GM12878 (cell line): ENCODE data around the gene GTF2F2. TPM values are rescaled to one million over a fixed set of nuclear protein-coding genes. Genes with fewer than 3 reads are reported as not detected.

Experiments used
- ATAC-seq: fragments of 200-7000 bp; cut with Tn5 transposase; 3 replicates; pipeline ENCODE4 v1.9.1; 2020; ENCODE audit warnings: mild to moderate bottlenecking, moderate library complexity
- BruUV-seq: library from RNA; stranded (reverse); fragments of 400-500 nt; replicated peaks from 2 replicates; lab custom pipeline; 2021; lab: Mats Ljungman, UMichigan
- CTCF ChIA-PET: fragments of 300-600 bp; sonication (Branson Sonifier 250); formaldehyde crosslinking; extraction: SDS; loops from one replicate; lab custom pipeline; 2021; ENCODE audit warnings: inconsistent platforms; lab: Yijun Ruan, JAX
- POLR2A ChIA-PET: fragments of 350-600 bp; formaldehyde crosslinking; extraction: SDS; loops from one replicate; lab custom pipeline; 2021; ENCODE audit warnings: inconsistent platforms; lab: Charles Lee
- RAD21 ChIA-PET: fragments of 300-600 bp; sonication (Branson Sonifier 250); formaldehyde crosslinking; loops from one replicate; lab custom pipeline; 2023; ENCODE audit warnings: antibody characterized with exemption; ENCODE audit not compliant: unreplicated experiment; lab: Charles Lee
- SMC1A ChIA-PET: fragments of 300-600 bp; sonication (Branson Sonifier 250); formaldehyde crosslinking; loops from one replicate; lab custom pipeline; 2023; ENCODE audit not compliant: unreplicated experiment, uncharacterized antibody; lab: Charles Lee
- DNase-seq: peaks from one replicate; pipeline ENCODE4 v3.0.0-alpha.2; 2011; ENCODE audit warnings: low read depth, low spot score
- FAIRE-seq: peaks from 3 replicates; lab custom pipeline; 2011; peaks lifted over from hg19 to GRCh38; lab: Jason Lieb, UNC
- H2AFZ ChIP-seq: 2 replicates; pipeline ENCODE4 v1.6.0; 2011; ENCODE audit warnings: low read depth, low read length, control low read depth; ENCODE audit not compliant: control insufficient read depth
- H3K27ac ChIP-seq: 2 replicates; pipeline ENCODE4 v1.5.1; 2011; ENCODE audit warnings: control low read depth; ENCODE audit not compliant: control insufficient read depth, insufficient read depth
- H3K27me3 ChIP-seq, 2 experiments: replicated peaks in 1 of 2; 2 replicates each; pipeline versions ENCODE4 v1.6.0 to v1.6.1; 2011; ENCODE audit warnings: low read length in 1 of 2; ENCODE audit not compliant: control insufficient read depth in 2 of 2, insufficient read depth in 2 of 2
- H3K36me3 ChIP-seq, 2 experiments: 2 replicates each; pipeline ENCODE4 v1.5.1; 2011; ENCODE audit warnings: low read length in 1 of 2; ENCODE audit not compliant: control insufficient read depth in 2 of 2, insufficient read depth in 2 of 2
- H3K4me1 ChIP-seq: 2 replicates; pipeline ENCODE4 v1.6.1; 2011; ENCODE audit warnings: mild to moderate bottlenecking, low read length, moderate library complexity, mixed read lengths; ENCODE audit not compliant: control insufficient read depth, insufficient read depth
- H3K4me2 ChIP-seq: 2 replicates; pipeline ENCODE4 v1.6.0; 2011; ENCODE audit warnings: control low read depth; ENCODE audit not compliant: control insufficient read depth, insufficient read depth
- H3K4me3 ChIP-seq: fragments of 200-600 bp; sonication (generic); 2 replicates; pipeline ENCODE4 v1.5.1; 2016
- H3K79me2 ChIP-seq: 2 replicates; pipeline ENCODE4 v1.6.0; 2011; ENCODE audit warnings: low read length; ENCODE audit not compliant: control insufficient read depth, insufficient read depth
- H3K9ac ChIP-seq: 2 replicates; pipeline ENCODE4 v1.8.0; 2011; ENCODE audit warnings: low read length, control low read depth, mixed read lengths; ENCODE audit not compliant: control insufficient read depth, insufficient read depth
- H3K9me3 ChIP-seq: replicated peaks from 3 replicates; pipeline ENCODE4 v1.5.1; 2011; ENCODE audit warnings: mild to moderate bottlenecking, low read length; ENCODE audit not compliant: control insufficient read depth, insufficient read depth
- H4K20me1 ChIP-seq: 2 replicates; pipeline ENCODE4 v1.6.0; 2011; ENCODE audit not compliant: control insufficient read depth, insufficient read depth
- BMI1 ChIP-seq: fragments of 450-650 bp; IDR thresholded peaks from 2 replicates; pipeline ENCODE4 v1.6.1; 2016; ENCODE audit warnings: mild to moderate bottlenecking, moderate library complexity, borderline replicate concordance
- CHD2 ChIP-seq: IDR thresholded peaks from 2 replicates; pipeline ENCODE4 v1.6.1; 2011; ENCODE audit warnings: low read depth, low read length, improper control_type of control experiment, borderline replicate concordance
- ELK1 ChIP-seq: IDR thresholded peaks from 2 replicates; pipeline ENCODE4 v1.6.1; 2012; ENCODE audit warnings: low read depth, low read length, improper control_type of control experiment
- FOXK2 ChIP-seq: fragments of 450-650 bp; IDR thresholded peaks from 2 replicates; pipeline ENCODE4 v1.6.1; 2017; ENCODE audit warnings: mild to moderate bottlenecking, moderate library complexity
- IKZF1 ChIP-seq: fragments of 450-650 bp; conservative IDR thresholded peaks from 2 replicates; pipeline ENCODE4 v1.6.1; 2017; ENCODE audit warnings: antibody characterized with exemption, mild to moderate bottlenecking
- KAT2A ChIP-seq: conservative IDR thresholded peaks from 2 replicates; pipeline ENCODE4 v1.6.1; 2011; ENCODE audit warnings: low read depth, low read length; ENCODE audit not compliant: control insufficient read depth
- NFYB ChIP-seq: IDR thresholded peaks from 2 replicates; pipeline ENCODE4 v1.6.1; 2011; ENCODE audit warnings: low read depth, mild to moderate bottlenecking, low read length, improper control_type of control experiment, moderate library complexity; ENCODE audit not compliant: insufficient read depth
- ZBTB33 ChIP-seq: fragments of 450-650 bp; IDR thresholded peaks from 2 replicates; pipeline ENCODE4 v1.6.1; 2017; ENCODE audit warnings: mild to moderate bottlenecking
- WGBS: methylation state at CpG from one replicate; pipeline ENCODE4 v1.1.6; 2016; ENCODE audit warnings: low lambda C conversion rate; ENCODE audit not compliant: insufficient replicate concordance, insufficient coverage; ENCODE audit errors: missing lambda C conversion rate; 5-methylcytosine and 5-hydroxymethylcytosine counted together
- in situ Hi-C: fragments of 300-500 bp; cut with MboI; formaldehyde crosslinking; loops from 9 replicates; pipeline ENCODE4 v1.14.3; 2018; ENCODE audit warnings: mixed read lengths
- intact Hi-C: fragments of 100-400 bp; cut with micrococcal nuclease; formaldehyde crosslinking; loops from one replicate; pipeline ENCODE4 v1.14.2; 2022; ENCODE audit not compliant: unreplicated experiment
- polyA plus RNA-seq, 11 experiments: library from polyadenylated mRNA; depleted of rRNA in 4 of 11; unstranded in 6 of 11; stranded (reverse) in 5 of 11; fragments of >200 nt; fragmentation: Nextera tagmentation in 4 of 11; fragmentation: Illumina TruSeq in 1 of 11; extraction: Ambion mirVana in 4 of 11; extraction: Trizol in 1 of 11; gene quantifications; 1 replicate in 1 of 11; 2 replicates in 10 of 11; pipeline versions ENCODE4 v1.2.1 to v1.2.3, GENCODE V29; 2011 to 2016; ENCODE audit warnings: inconsistent platforms in 2 of 11, missing spikeins in 2 of 11, low read depth in 1 of 11
- total RNA-seq, 4 experiments: library from RNA; depleted of rRNA in 3 of 4; stranded (reverse); fragments of >200 nt in 3 of 4; fragmentation: Illumina TruSeq in 1 of 4; extraction: Trizol in 1 of 4; gene quantifications; 2 replicates each; pipeline versions ENCODE4 v1.2.1 to v1.2.3, GENCODE V29; 2013 to 2021
- TF ChIP-seq, protein P1 (sequence below): IDR thresholded peaks from 2 replicates; pipeline ENCODE4 v1.6.1; 2012; ENCODE audit warnings: low read length, inconsistent platforms

The GTF2F2 gene
- total and polyA plus RNA-seq, 10 of the 15 experiments (the other 5 are each of a cell fraction or from before 2014, with no cell fraction given): 14.5 to 30.8 (median 22.6) TPM

GRCh38 chr13:45224176-45224575 is 103.9 kb downstream of the GTF2F2 start:
- TF ChIP-seq CHD2: no peak
- TF ChIP-seq, protein P1, sequence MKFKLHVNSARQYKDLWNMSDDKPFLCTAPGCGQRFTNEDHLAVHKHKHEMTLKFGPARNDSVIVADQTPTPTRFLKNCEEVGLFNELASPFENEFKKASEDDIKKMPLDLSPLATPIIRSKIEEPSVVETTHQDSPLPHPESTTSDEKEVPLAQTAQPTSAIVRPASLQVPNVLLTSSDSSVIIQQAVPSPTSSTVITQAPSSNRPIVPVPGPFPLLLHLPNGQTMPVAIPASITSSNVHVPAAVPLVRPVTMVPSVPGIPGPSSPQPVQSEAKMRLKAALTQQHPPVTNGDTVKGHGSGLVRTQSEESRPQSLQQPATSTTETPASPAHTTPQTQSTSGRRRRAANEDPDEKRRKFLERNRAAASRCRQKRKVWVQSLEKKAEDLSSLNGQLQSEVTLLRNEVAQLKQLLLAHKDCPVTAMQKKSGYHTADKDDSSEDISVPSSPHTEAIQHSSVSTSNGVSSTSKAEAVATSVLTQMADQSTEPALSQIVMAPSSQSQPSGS: no peak
- intact Hi-C loops: no loop called here
- Histone ChIP-seq H3K9me3 (no peaks in the 10 kb centered on the region), H3K27ac (no peak overlapping the region), H2AFZ (no peak overlapping the region), H3K27me3 (no peaks in the 10 kb centered on the region), H3K79me2 (no peaks in the 10 kb centered on the region), H3K4me1 (no peaks in the 10 kb centered on the region), H3K9ac (no peak overlapping the region), H3K4me2 (no peak overlapping the region), H4K20me1 (no peaks in the 10 kb centered on the region), H3K36me3 (no peaks in the 10 kb centered on the region), H3K4me3 (no peak overlapping the region)
- ATAC-seq (no peak), FAIRE-seq (no peak), DNase-seq (no peak)
- in situ Hi-C loops: no loop called here
- CTCF ChIA-PET: no interaction called here
- RAD21 ChIA-PET: no interaction called here
- POLR2A ChIA-PET: no interaction called here
- SMC1A ChIA-PET: interaction anchor here (1.1 to 1.5 kb wide), 2 partner anchors 9 to 15 kb away, joined by 3 read pairs; no protein-coding TSS in a partner anchor
- no TSS peak for BruUV-seq

DNA sequence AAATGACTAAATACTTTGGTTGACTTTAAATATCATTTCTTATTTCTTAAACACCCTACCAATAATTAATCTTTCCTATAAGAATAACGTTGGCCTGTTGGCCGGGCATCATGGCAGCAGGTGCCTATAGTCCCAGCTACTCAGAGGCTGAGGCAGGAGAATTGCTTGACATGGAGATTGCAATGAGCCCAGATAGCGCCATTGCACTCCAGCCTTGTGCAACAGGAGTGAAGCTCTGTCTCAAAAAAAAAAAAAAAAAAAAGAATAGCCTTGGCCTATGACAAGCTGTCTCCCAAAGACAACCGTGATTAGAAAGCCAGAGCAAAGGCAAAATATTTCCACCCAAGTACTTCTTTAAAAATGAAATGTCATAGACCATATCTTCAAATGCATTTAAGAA is 105.1 kb downstream of the GTF2F2 start:
- SMC1A ChIA-PET: no interaction called here
- Histone ChIP-seq H3K27me3 (no peaks in the 10 kb centered on the region), H3K4me2 (no peak overlapping the region), H3K36me3 (no peaks in the 10 kb centered on the region; a peak in 1 of 4 replicates), H3K4me1 (no peaks in the 10 kb centered on the region), H3K27ac (no peak overlapping the region), H2AFZ (no peak overlapping the region), H3K9me3 (no peaks in the 10 kb centered on the region), H3K4me3 (no peak overlapping the region), H3K9ac (no peak overlapping the region), H4K20me1 (no peaks in the 10 kb centered on the region), H3K79me2 (no peaks in the 10 kb centered on the region)
- CTCF ChIA-PET: interaction anchor here (0.6 to 1.2 kb wide), 3 partner anchors 26 to 57 kb away, joined by 3 read pairs; no protein-coding TSS in a partner anchor
- RAD21 ChIA-PET: interaction anchor here (0.5 kb wide), 1 partner anchor 94 kb away, joined by 3 read pairs; no protein-coding TSS in a partner anchor
- POLR2A ChIA-PET: no interaction called here
- TF ChIP-seq ELK1 (no peak), BMI1 (no peak), KAT2A (no peak), FOXK2 (no peak), ZBTB33 (no peak), NFYB (no peak), IKZF1 (no peak)
- TF ChIP-seq, protein P1: no peak
- ATAC-seq (no peak), DNase-seq (no peak), FAIRE-seq (no peak)
- 100% methylated on average over 4 of the region's 4 CpGs for WGBS
- no TSS peak for BruUV-seq
- in situ Hi-C loops: no loop called here
- intact Hi-C loops: no loop called here
